K562 (cell line): ENCODE measurements around the gene LINGO3. TPM values are rescaled to one million over a fixed set of nuclear protein-coding genes. Genes with fewer than 3 reads are reported as not detected.

ENCODE experiments used
- ATAC-seq: fragments of 200-7000 bp; cut with Tn5 transposase; 3 replicates; pipeline ENCODE4 v1.9.1; 2020; ENCODE audit warnings: moderate library complexity
- BruUV-seq: library from RNA; stranded (reverse); fragments of 400-500 nt; replicated peaks from 2 replicates; lab custom pipeline; 2021; lab: Mats Ljungman, UMichigan
- CTCF ChIA-PET: fragments of 300-600 bp; formaldehyde crosslinking; extraction: SDS; loops from one replicate; lab custom pipeline; 2021; ENCODE audit warnings: low intra/inter-chr PET ratio; lab: Yijun Ruan, JAX
- POLR2A ChIA-PET: fragments of 300-600, 350-650 bp; sonication (Branson Sonifier 250); formaldehyde crosslinking; extraction: SDS; loops from one replicate; lab custom pipeline; 2021; ENCODE audit warnings: antibody characterized with exemption, inconsistent platforms; lab: Yijun Ruan, JAX
- DNase-seq, 4 experiments: peaks; one replicate each; pipeline versions ENCODE4 v3.0.0 to v3.0.0-alpha.2; 2011 to 2018; ENCODE audit warnings: low spot score in 3 of 4, mixed read lengths in 3 of 4; ENCODE audit errors: extremely low read depth in 1 of 4
- FAIRE-seq: peaks from 2 replicates; lab custom pipeline; 2011; peaks lifted over from hg19 to GRCh38; lab: Jason Lieb, UNC
- H2AFZ ChIP-seq: 2 replicates; pipeline ENCODE4 v1.6.0; 2011; ENCODE audit warnings: low read depth, low read length, control low read depth, inconsistent platforms
- H3K27ac ChIP-seq: fragments of 200-600 bp; 3 replicates; pipeline ENCODE4 v1.8.0; 2011; ENCODE audit warnings: low read depth, mild to moderate bottlenecking, control low read depth, inconsistent platforms, low read length, moderate library complexity, mixed read lengths; ENCODE audit errors: extremely low read depth
- H3K27me3 ChIP-seq, 2 experiments: fragments of 300-600 bp in 1 of 2; 2 replicates in 1 of 2; 3 replicates in 1 of 2; pipeline versions ENCODE4 v1.6.0 to v1.8.0; 2011; ENCODE audit warnings: inconsistent platforms in 2 of 2, low read length in 2 of 2, mild to moderate bottlenecking in 1 of 2, mixed read lengths in 1 of 2, moderate library complexity in 1 of 2; ENCODE audit not compliant: control insufficient read depth in 2 of 2, insufficient read depth in 2 of 2
- H3K36me3 ChIP-seq: fragments of 300-600 bp; 3 replicates; pipeline ENCODE4 v1.8.0; 2011; ENCODE audit warnings: mild to moderate bottlenecking, low read length, inconsistent platforms; ENCODE audit not compliant: control insufficient read depth, insufficient read depth
- H3K4me1 ChIP-seq, 2 experiments: fragments of 200-600 bp in 1 of 2; replicated peaks in 1 of 2; 2 replicates in 1 of 2; 3 replicates in 1 of 2; pipeline versions ENCODE4 v1.5.1 to v1.8.0; 2011; ENCODE audit warnings: inconsistent platforms in 2 of 2, low read length in 2 of 2, mild to moderate bottlenecking in 1 of 2, mixed read lengths in 1 of 2, moderate library complexity in 1 of 2; ENCODE audit not compliant: control insufficient read depth in 2 of 2, insufficient read depth in 2 of 2
- H3K4me2 ChIP-seq: 2 replicates; pipeline ENCODE4 v1.6.1; 2011; ENCODE audit warnings: low read length, control low read depth, inconsistent platforms, mixed read lengths; ENCODE audit not compliant: insufficient read depth
- H3K4me3 ChIP-seq: fragments of 200-600 bp; sonication (generic), shearing (Covaris generic); 2 replicates; pipeline ENCODE4 v1.5.1; 2016; ENCODE audit warnings: control low read depth, inconsistent platforms
- H3K79me2 ChIP-seq: fragments of 200-600 bp; 3 replicates; pipeline ENCODE4 v1.8.0; 2011; ENCODE audit warnings: low read length, inconsistent platforms; ENCODE audit not compliant: control insufficient read depth, insufficient read depth
- H3K9ac ChIP-seq, 2 experiments: 2 replicates each; pipeline versions ENCODE4 v1.6.0 to v1.6.1; 2011; ENCODE audit warnings: low read depth in 2 of 2, low read length in 2 of 2, control low read depth in 1 of 2, inconsistent platforms in 1 of 2, mild to moderate bottlenecking in 1 of 2, mixed read lengths in 1 of 2; ENCODE audit not compliant: insufficient read depth in 1 of 2
- H3K9me1 ChIP-seq: one replicate; pipeline ENCODE4 v1.6.0; 2011; ENCODE audit warnings: inconsistent platforms, mild to moderate bottlenecking, low read length, moderate library complexity; ENCODE audit not compliant: control insufficient read depth, insufficient read depth
- H3K9me3 ChIP-seq: replicated peaks from 2 replicates; pipeline ENCODE4 v1.5.1; 2011; ENCODE audit warnings: low read depth, low read length, inconsistent platforms; ENCODE audit not compliant: control insufficient read depth, insufficient read depth
- H4K20me1 ChIP-seq: replicated peaks from 2 replicates; pipeline ENCODE4 v1.6.1; 2011; ENCODE audit warnings: low read length, inconsistent platforms, mixed read lengths; ENCODE audit not compliant: control insufficient read depth, insufficient read depth
- CC2D1A ChIP-seq: fragments of 450-650 bp; IDR thresholded peaks from 2 replicates; pipeline ENCODE4 v1.6.1; 2017; ENCODE audit warnings: mild to moderate bottlenecking
- DACH1 ChIP-seq: fragments of 450-650 bp; IDR thresholded peaks from 2 replicates; pipeline ENCODE4 v1.6.1; 2018; ENCODE audit not compliant: partially characterized antibody
- EHMT2 ChIP-seq: fragments of 450-650 bp; IDR thresholded peaks from 2 replicates; pipeline ENCODE4 v1.6.1; 2018; ENCODE audit warnings: antibody characterized with exemption
- MIER1 ChIP-seq: fragments of 450-650 bp; IDR thresholded peaks from 2 replicates; pipeline ENCODE4 v1.6.1; 2016; ENCODE audit warnings: antibody characterized with exemption, mild to moderate bottlenecking, low read depth
- POLR2A ChIP-seq: fragments of 450-650 bp; conservative IDR thresholded peaks from 2 replicates; pipeline ENCODE4 v1.6.1; 2016
- POLR2G ChIP-seq: fragments of 200-400 bp; formaldehyde crosslinking; IDR thresholded peaks from 2 replicates; pipeline ENCODE4 v1.6.1; 2017; ENCODE audit warnings: low read depth, mild to moderate bottlenecking, antibody characterized with exemption, low read length, moderate library complexity
- PPARD ChIP-seq: fragments of 250-450 bp; sonication (Bioruptor Pico); IDR thresholded peaks from 2 replicates; pipeline ENCODE4 v1.8.0; 2022; ENCODE audit warnings: inconsistent platforms, mild to moderate bottlenecking, moderate library complexity
- SMARCB1 ChIP-seq: IDR thresholded peaks from 2 replicates; pipeline ENCODE4 v1.6.1; 2011; ENCODE audit warnings: improper control_type of control experiment, low read depth; ENCODE audit not compliant: insufficient read length
- SPI1 ChIP-seq: IDR thresholded peaks from 2 replicates; pipeline ENCODE4 v1.6.1; 2011; ENCODE audit warnings: low read depth, low read length, control low read depth, borderline replicate concordance
- ZNF12 ChIP-seq: sonication (generic); formaldehyde crosslinking; IDR thresholded peaks from 2 replicates; pipeline ENCODE4 v1.4.0; 2020; ENCODE audit warnings: mild to moderate bottlenecking, missing genetic modification reagents
- WGBS: fragments of 100-300 bp; shearing (Covaris generic); methylation state at CpG from one replicate; pipeline ENCODE4 v1.1.6; 2016; ENCODE audit warnings: low coverage, mixed read lengths; ENCODE audit not compliant: insufficient coverage; ENCODE audit errors: missing lambda C conversion rate; 5-methylcytosine and 5-hydroxymethylcytosine counted together
- in situ Hi-C: fragments of 300-500 bp; cut with MboI; formaldehyde crosslinking; loops from 4 replicates; pipeline ENCODE4 v1.15.0; 2018; ENCODE audit warnings: inconsistent platforms, mixed read lengths
- intact Hi-C: fragments of 100-400 bp; cut with micrococcal nuclease; formaldehyde crosslinking; loops from 2 replicates; pipeline ENCODE4 v1.14.2; 2022
- polyA plus RNA-seq, 8 experiments: library from polyadenylated mRNA; depleted of rRNA in 4 of 8; stranded (reverse) in 5 of 8; unstranded in 3 of 8; fragments of >200 nt; fragmentation: Nextera tagmentation in 2 of 8; fragmentation: Illumina TruSeq in 1 of 8; extraction: Ambion mirVana in 2 of 8; extraction: Trizol in 1 of 8; gene quantifications; 2 replicates each; pipeline versions ENCODE4 v1.2.1 to v1.2.3, GENCODE V29; 2011 to 2014; ENCODE audit warnings: inconsistent platforms in 1 of 8, missing spikeins in 1 of 8
- total RNA-seq, 7 experiments: library from RNA; depleted of rRNA in 6 of 7; stranded (reverse); fragments of >200 nt in 6 of 7; fragmentation: Illumina TruSeq in 2 of 7; extraction: Trizol in 2 of 7; gene quantifications; 2 replicates each; pipeline versions ENCODE4 v1.2.1 to v1.2.3, GENCODE V29; 2011 to 2021; ENCODE audit warnings: low replicate concordance in 1 of 7
- TF ChIP-seq, protein P1 (sequence below): sonication (generic); formaldehyde crosslinking; IDR thresholded peaks from 2 replicates; pipeline ENCODE4 v1.8.1; 2023; ENCODE audit warnings: missing genetic modification reagents, mild to moderate bottlenecking, borderline replicate concordance

Gene LINGO3
- total and polyA plus RNA-seq, 9 of the 15 experiments (the other 6 are each of a cell fraction or from before 2014, with no cell fraction given) = 0.03 to 0.05 (median 0.03) TPM; not detected in 6

GRCh38 chr19:2352121-2352520 is 44.2 kb upstream of the LINGO3 start:
- H3K79me2 ChIP-seq = no peaks in the 10 kb centered on the region
- FAIRE-seq = no peak
- no peak for ATAC-seq
- H3K4me3 ChIP-seq = no peak overlapping the region
- 93% methylated on average over 17 of the region's 24 CpGs for whole genome bisulfite sequencing
- no peak for TF ChIP-seq SPI1
- TF ChIP-seq POLR2G = peak; percentile 14; the same call in 1 of the 2 replicates
- DNase-seq = no peak
- peaks cover 0 to 32% of the 10 kb centered on the region in 2 experiments; a peak in 2 of 5 replicates for H3K4me1 ChIP-seq
- BruUV-seq = no TSS peak
- in situ Hi-C loops (no loop called here), intact Hi-C loops (no loop called here)
- ChIA-PET POLR2A (interaction anchor here (0.5 to 0.9 kb wide), 2 partner anchors 13 to 517 kb away, joined by 3 to 5 read pairs; no protein-coding TSS in a partner anchor), CTCF (no interaction called here)
- H3K27me3 ChIP-seq = no peaks in the 10 kb centered on the region
- no peak overlapping the region; a peak in 1 of 4 replicates for H3K9ac ChIP-seq
- peaks cover 34% of the 10 kb centered on the region; the same call in 2 of the 3 replicates for H3K36me3 ChIP-seq
- no peak overlapping the region for H3K27ac ChIP-seq
- no peak overlapping the region for H2AFZ ChIP-seq
- no peaks in the 10 kb centered on the region for H4K20me1 ChIP-seq
- H3K9me3 ChIP-seq = no peaks in the 10 kb centered on the region; the same call in 1 of the 2 replicates
- H3K4me2 ChIP-seq = no peak overlapping the region
- peaks cover 2% of the 10 kb centered on the region for H3K9me1 ChIP-seq

GRCh38 chr19:2351591-2351990 is 43.6 kb upstream of the LINGO3 start:
- in situ Hi-C loops (no loop called here), intact Hi-C loops (no loop called here)
- no peak for FAIRE-seq
- no peaks in the 10 kb centered on the region for H4K20me1 ChIP-seq
- ChIA-PET CTCF (no interaction called here), POLR2A (no interaction called here)
- no peak for DNase-seq
- BruUV-seq = no TSS peak
- no peak overlapping the region for H3K27ac ChIP-seq
- peaks cover 34% of the 10 kb centered on the region; the same call in 2 of the 3 replicates for H3K36me3 ChIP-seq
- no peak for ATAC-seq
- no peaks in the 10 kb centered on the region; the same call in 1 of the 2 replicates for H3K9me3 ChIP-seq
- no peak overlapping the region for H3K9ac ChIP-seq
- no peak overlapping the region for H3K4me3 ChIP-seq
- no peaks in the 10 kb centered on the region for H3K79me2 ChIP-seq
- peaks cover 2% of the 10 kb centered on the region for H3K9me1 ChIP-seq
- peaks cover 0 to 32% of the 10 kb centered on the region in 2 experiments; a peak in 2 of 5 replicates for H3K4me1 ChIP-seq
- H3K27me3 ChIP-seq = no peaks in the 10 kb centered on the region
- WGBS = 95% methylated on average over 2 of the region's 28 CpGs
- H2AFZ ChIP-seq = no peak overlapping the region
- H3K4me2 ChIP-seq = no peak overlapping the region
- TF ChIP-seq, protein P1, sequence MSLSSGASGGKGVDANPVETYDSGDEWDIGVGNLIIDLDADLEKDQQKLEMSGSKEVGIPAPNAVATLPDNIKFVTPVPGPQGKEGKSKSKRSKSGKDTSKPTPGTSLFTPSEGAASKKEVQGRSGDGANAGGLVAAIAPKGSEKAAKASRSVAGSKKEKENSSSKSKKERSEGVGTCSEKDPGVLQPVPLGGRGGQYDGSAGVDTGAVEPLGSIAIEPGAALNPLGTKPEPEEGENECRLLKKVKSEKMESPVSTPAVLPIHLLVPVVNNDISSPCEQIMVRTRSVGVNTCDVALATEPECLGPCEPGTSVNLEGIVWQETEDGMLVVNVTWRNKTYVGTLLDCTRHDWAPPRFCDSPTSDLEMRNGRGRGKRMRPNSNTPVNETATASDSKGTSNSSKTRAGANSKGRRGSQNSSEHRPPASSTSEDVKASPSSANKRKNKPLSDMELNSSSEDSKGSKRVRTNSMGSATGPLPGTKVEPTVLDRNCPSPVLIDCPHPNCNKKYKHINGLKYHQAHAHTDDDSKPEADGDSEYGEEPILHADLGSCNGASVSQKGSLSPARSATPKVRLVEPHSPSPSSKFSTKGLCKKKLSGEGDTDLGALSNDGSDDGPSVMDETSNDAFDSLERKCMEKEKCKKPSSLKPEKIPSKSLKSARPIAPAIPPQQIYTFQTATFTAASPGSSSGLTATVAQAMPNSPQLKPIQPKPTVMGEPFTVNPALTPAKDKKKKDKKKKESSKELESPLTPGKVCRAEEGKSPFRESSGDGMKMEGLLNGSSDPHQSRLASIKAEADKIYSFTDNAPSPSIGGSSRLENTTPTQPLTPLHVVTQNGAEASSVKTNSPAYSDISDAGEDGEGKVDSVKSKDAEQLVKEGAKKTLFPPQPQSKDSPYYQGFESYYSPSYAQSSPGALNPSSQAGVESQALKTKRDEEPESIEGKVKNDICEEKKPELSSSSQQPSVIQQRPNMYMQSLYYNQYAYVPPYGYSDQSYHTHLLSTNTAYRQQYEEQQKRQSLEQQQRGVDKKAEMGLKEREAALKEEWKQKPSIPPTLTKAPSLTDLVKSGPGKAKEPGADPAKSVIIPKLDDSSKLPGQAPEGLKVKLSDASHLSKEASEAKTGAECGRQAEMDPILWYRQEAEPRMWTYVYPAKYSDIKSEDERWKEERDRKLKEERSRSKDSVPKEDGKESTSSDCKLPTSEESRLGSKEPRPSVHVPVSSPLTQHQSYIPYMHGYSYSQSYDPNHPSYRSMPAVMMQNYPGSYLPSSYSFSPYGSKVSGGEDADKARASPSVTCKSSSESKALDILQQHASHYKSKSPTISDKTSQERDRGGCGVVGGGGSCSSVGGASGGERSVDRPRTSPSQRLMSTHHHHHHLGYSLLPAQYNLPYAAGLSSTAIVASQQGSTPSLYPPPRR (CRISPR knock-in tag) = no peak
- TF ChIP-seq CC2D1A (no peak), DACH1 (no peak), PPARD (CRISPR knock-in tag) (no peak), ZNF12 (CRISPR knock-in tag) (no peak), SMARCB1 (no peak), MIER1 (no peak), POLR2A (no peak), EHMT2 (no peak)
